ENCODE results near the gene RFLNA. TPM values are rescaled to one million over a fixed set of nuclear protein-coding genes. Genes with fewer than 3 reads are reported as not detected.

RFLNA gene
- total RNA-seq, 1 donor from 2014 or later = under 0.01 TPM

GRCh38 chr12:124303579-124304313 is 8.9 kb downstream of the RFLNA start:
- DNase-seq (ENCODE audit: low read depth in 2 of 2) = no peak

GRCh38 chr12:124304314-124304790 is 9.5 kb downstream of the RFLNA start:
- DNase-seq (ENCODE audit: low read depth in 2 of 2) = no peak

GRCh38 chr12:124305136-124305535 is 10.2 kb downstream of the RFLNA start:
- DNase-seq (ENCODE audit: low read depth in 2 of 2) = no peak

GRCh38 chr12:124305776-124306685 is 11.1 kb downstream of the RFLNA start:
- DNase-seq (ENCODE audit: low read depth in 2 of 2) = no peak

DNA sequence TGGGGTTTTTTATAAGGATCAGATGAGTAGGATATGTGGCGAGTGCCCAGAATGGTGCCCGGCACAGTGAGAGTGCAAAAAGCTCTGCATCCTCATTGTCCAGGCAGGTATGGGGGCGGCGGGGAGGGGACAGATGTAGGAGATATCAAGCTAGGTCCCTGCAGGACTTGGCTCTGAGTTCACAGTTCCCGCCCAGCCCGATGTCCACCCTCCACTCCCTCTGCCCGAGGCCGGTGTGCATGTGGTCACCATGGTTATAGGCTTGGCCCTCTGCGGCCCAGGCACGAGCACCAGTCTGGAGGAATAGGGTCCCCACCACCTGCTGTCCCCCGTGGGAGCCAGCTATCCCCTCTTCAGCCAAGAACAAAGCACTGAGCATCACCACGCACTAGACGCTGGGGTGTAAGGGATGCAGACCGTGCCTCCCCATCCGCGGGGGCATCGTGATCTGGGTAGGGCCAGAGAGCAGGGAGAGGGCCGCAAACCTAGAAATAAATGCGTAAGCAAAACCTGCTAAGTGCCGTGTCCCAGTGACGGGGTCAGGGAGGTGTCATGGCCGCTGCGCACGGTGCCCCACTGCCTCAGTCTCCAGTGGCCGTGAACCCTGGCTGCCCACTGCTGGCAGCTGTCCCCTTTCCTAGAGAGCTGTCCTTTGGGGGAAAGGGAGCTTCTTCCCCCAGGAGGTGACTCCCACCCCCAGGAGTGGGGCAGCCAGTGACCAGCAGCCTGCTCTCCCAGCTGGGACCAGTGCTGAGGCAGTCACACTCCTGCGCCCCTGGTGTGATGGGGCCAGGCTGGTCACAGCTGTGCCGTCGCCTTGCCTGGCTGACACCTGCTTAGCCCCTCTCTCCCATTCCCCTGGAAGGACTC is 12.0 kb downstream of the RFLNA start:
- no peak for DNase-seq (ENCODE audit: low read depth in 2 of 2)

DNA sequence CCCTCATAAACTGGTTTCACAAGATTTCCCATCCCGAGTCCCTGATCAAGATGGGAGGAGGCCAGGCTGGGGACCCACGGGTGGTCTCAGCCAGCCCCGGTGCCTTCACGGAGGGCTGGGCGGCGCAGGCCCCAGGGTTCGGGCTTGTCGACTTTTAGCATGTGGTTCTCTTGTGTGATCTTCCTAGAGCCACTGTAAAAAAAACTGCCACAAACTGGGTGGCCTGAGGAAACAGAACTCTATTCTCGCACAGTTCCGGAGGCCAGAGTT is 12.6 kb downstream of the RFLNA start:
- DNase-seq (ENCODE audit: low read depth in 2 of 2) = no peak

DNA sequence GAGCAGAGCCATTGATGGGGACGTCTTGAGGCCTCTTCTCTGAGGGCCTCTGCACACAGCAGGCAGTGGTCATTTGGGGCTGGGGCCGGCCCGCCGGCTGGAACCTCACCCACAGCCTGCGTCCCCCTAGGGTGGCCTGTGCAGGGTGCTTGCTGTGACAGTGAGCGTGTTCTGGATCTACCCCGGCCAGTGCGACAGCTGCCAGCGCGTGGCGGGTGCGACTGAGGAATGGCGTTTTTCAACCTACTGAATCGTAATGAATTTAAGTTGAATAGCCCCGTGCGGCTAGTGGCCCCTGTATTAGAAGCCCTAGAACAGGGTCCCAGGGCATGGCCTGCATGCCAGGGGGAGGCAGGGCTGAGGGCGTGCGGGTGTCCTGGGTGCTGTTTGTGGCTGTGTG is 13.8 kb downstream of the RFLNA start:
- DNase-seq (ENCODE audit: low read depth in 2 of 2) = no peak

DNA sequence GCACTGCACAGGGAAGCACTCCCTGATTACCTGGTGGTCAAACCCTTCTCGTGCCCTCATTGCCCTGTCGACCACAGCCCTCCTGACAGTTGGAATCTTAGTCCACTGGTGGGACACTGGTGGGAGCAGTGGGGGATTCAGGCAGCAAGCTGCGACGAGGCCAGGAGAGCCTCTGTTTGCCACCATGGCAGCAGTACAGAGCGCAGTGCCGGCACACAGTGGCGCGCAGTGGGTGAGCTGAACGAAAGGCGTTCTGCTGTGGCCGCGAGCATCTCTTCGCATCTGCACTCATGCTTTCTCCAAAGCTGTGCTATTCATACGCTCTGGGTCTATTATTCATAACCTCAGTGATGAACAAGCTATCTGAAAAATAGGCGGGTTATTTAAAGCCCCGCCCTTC is 14.3 kb downstream of the RFLNA start:
- no peak for DNase-seq (ENCODE audit: low read depth in 2 of 2)

DNA sequence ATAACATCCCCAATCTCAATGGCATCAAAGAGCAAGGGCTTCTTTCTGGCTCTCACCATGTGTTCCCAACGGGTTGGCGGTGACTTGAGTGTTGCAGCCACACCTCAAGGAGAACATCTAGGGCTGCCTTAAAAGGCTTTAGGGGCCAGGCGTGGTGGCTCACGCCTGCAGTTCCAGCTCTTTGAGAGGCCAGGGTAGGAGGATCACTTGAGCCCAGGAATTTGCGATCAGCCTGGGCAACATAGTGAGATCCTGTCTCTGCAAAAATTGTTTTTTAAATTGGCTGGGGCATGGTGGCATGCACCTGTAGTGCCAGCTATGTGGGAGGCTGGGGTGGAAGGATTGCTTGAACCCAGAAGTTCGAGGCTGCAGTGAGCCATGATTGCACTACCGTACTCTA is 14.9 kb downstream of the RFLNA start:
- no peak for DNase-seq (ENCODE audit: low read depth in 2 of 2)

DNA sequence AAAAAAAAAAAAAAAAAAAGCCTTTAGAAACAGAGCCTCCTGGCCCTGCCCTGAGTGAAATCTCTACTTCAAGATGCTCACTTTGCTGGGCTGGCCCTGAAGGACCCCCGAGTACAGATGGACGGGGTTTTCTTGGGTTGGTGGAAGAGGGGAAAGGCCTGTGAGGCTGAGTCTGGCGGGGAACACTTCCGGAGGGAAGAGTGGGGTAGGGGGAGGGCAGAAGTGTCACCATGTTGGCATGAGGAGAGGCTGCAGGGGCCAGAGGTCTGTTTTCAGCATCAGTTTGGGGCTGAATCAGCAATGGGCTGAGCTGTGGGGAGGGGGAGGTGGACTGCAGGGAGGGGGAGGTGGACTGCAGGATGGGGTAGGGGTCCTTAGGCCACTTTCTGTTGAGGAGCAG is 15.3 kb downstream of the RFLNA start:
- DNase-seq (ENCODE audit: low read depth in 2 of 2) = no peak

DNA sequence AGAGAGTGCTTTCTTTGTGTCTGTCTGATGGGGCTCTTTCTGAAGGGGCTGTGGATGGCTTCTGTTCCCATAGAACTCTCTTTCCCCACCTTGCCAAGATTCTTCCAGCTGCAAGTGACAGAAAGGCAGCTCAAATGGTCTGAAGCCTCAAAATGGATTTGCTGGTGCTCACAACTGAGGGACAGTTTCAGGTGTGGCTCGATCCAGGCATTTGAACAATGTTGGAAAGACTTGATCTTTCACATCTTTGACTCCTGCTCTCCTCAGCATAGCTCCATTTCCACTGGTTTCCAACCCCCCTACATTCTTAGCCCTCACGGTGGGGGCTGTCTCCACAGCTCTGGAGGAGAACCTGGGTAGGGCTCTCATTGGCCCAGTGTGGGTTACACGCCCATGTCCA is 15.9 kb downstream of the RFLNA start:
- DNase-seq (ENCODE audit: low read depth in 2 of 2) = no peak

- no peak for DNase-seq (ENCODE audit: low read depth in 2 of 2)
Observed at GRCh38 chr12:124311292-124312109, 16.6 kb downstream of the RFLNA start.

DNA sequence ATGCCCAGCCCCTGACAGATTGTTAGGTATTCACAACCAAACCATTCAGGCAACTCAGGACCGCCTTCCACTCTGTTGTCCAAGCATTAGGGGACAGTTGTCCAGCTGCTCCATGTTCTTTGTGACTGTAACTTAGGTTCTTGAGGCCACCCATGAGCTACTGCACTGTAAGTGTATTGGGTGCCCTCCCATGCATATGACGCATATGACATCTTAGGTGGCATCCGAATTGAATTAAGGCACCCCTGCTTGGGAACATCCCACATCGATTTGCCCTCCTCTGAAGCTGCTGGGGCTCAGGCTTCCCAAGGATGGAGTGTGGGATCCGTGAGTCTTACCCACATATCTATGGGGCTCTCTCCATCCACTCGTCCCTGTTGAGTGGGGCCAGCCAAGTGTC is 17.7 kb downstream of the RFLNA start:
- DNase-seq (ENCODE audit: low read depth in 2 of 2) = no peak

DNA sequence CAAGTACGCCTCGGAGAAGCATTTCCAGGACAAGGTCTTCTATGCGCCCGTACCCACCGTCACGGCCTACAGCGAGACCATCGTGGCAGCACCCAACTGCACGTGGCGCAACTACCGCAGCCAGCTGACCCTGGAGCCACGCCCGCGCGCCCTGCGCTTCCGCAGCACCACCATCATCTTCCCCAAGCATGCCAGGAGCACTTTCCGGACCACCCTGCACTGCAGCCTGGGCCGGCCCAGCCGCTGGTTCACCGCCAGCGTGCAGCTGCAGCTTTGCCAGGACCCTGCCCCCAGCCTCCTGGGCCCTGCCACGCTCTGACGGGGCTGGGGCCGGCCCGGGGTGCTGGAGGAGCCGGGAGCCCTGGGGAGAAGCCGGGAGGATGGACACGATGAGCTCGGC is 19.3 kb downstream of the RFLNA start:
- DNase-seq (ENCODE audit: low read depth in 2 of 2) = no peak

DNA sequence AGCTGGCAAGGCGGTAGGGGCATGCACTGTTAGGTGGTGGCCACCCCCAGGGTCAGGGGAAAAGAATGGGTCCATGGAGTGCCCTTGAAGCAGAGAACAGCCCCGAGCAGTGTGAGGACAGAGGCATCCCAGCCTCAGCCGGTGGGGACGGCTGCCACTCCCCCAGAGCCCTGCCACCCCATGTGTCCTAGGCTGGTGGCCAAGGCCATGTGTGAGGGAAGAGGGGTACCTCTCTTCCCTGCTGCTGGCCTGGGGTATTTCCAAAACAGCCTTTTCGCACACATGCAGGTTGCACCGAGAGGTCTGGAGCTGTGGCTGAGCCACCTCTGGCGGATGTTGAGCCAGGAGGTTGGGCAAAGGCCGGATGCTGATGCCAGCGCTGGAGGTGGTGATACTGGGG is 19.9 kb downstream of the RFLNA start:
- DNase-seq (ENCODE audit: low read depth in 2 of 2) = no peak

- no peak for DNase-seq (ENCODE audit: low read depth in 2 of 2)
Observed at GRCh38 chr12:124315372-124316044, 20.6 kb downstream of the RFLNA start.

DNA sequence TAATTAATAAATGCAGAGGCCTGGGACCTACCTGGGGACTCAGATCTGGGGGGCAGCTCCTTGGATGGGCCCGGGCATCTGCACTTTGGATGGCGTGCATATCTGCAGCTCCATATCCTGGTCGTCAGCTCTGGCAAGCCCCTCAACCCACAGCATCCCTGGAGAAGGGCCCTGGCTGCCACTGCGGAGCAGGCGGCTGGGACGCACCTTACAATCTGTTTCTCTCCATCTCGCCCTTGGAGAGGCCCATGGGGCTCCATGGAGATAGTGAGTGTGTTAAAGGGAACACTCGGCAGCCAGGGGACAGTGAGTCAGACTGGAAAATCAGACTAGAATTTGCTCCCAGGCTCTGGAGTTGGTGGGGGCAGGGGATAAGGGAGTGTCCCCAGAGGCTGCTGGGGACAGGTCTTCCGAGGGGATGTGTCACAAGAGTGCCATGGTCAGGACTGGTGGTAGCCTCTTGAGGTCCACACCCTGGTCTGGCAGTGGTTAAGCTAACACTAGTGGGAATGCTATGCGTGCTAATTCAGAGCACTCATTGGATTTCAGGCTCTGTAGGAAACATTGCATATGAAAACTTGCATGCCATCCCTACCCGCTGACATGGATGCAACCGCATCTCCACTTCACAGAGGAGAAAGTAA is 21.5 kb downstream of the RFLNA start:
- DNase-seq (ENCODE audit: low read depth in 2 of 2) = no peak

DNA sequence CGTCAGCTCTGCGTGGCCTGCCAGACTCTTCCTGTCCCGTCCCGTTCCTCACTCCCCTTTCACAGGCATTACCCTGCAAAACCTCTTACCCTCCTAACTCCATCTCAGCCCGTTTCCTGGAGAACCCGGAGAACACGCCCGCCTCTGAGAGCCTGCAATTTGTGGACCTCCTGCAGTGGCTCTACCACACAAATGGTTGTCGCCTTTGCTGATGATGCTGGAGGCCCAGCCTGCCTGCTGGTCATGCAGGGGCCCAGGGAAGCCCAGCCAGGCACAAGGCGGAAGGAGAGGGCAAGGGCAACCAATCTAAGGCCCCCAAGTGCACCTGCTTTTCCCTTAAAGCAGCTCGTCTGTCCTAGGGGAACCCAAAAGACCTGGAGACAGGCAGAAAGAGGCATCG is 22.5 kb downstream of the RFLNA start:
- no peak for DNase-seq (ENCODE audit: low read depth in 2 of 2)

DNA sequence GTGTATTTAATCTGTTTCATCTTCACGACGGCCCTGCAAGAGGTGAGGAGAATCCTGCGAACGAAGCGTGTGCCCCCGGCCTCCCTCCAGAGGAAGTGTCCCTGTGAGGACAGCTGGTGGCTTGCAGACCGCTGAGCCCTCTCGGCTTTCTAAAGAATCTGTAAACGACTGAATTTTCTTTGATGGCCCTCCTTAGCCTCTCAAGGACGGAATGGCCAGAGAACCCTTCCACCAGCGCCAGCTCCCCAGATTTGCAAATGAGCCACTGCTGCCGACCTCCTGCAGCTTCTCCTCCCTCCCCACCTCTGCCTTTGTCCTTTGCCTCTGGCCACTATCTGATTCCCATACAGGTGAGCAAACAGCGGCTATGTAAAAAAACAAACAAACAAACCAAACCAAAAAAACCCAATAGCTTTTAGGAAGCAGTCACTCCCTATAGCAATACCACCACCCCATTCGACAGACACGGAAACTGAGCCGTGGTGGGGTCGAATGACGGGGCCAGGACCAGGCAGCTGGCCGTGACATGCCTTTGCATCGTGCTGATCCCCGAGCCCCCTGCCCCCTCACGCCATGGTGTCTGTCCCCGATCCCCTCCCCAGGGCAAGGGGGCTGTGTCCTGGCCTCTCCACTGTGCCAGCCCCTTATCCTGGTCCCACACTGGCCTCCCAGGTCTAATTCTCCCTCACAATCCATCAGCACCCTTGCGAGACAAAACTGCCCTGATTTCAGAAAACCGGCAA is 23.6 kb downstream of the RFLNA start:
- DNase-seq (ENCODE audit: low read depth in 2 of 2) = no peak
